Activated naive CD4-positive, alpha-beta T cell (primary cell): ENCODE data around the gene RNF130.
"Not testable (repeated sequence)": the region's sequence is repeated elsewhere in the genome, so short reads cannot be mapped to it uniquely, and the experiment has no call there.

ENCODE experiments used
- DNase-seq, 4 experiments: peaks; one replicate each; lab custom pipeline; 2025; lab: John Stamatoyannopoulos, UW

Gene RNF130

DNA sequence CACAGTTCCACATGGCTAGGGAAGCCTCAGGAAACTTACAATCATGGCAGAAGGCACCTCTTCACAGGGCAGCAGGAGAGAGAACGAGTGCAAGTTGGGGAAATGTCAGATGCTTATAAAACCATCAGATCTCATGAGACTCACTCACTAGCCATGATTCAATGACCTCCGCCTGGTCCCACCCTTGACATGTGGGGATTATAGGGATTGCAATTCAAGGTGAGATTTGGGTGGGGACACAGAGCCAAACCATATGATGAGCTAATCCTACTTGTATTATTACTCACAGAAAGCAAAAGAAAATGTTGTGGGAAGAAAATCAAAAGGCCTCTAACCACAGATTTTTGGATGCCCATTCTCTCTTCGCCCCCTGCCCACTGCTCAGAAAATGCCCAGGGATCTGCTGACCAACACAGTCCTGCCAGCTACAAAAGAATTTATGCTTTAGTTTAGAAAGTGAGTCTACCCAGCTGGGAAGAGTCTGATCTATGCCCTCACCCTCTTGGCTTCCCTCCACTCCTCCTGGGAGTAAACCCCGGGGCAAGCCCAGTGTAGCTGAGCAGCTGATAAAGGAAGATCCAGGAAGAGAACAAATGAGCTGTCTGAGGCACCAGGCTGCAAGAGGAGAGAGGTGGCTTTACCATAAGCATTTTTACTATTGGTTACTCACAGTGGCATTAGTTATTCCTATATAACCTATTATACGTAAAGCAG is 53.1 kb downstream of the RNF130 start:
- DNase-seq: no peak

DNA sequence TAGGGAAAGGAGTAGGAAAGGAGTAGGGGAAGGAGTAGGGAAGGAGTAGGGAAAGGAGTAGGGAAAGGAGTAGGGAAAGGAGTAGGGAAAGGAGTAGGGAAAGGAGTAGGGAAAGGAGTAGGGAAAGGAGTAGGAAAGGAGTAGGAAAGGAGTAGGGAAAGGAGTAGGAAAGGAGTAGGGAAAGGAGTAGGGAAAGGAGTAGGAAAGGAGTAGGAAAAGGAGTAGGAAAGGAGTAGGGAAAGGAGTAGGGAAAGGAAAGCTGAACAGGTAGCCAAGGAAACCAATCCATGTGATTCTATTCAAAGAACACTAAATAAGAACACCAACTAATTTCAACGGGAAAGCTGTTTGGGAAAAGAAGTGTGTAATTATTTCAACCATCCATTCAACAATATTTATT is 56.0 kb downstream of the RNF130 start:
- DNase-seq: not testable (repeated sequence)

DNA sequence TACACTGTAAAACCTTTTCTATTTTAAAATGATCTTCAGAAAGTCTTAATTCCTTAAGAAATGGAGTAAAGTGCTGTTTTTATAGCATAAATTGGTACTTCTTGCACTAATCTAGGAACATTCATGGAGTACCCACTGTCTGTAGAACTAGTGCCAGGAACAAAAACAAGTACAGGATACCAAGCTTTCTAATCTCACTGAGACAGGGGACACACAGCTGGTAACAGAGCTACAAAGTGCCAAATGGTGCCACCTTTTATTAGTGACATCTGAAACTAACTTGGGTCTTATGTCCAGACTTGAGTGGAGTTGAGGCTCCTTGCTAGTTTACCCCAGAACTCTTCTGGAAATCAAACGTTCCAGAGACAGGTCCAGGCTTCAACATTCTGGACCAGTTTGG is 57.9 kb downstream of the RNF130 start:
- DNase-seq: no peak

DNA sequence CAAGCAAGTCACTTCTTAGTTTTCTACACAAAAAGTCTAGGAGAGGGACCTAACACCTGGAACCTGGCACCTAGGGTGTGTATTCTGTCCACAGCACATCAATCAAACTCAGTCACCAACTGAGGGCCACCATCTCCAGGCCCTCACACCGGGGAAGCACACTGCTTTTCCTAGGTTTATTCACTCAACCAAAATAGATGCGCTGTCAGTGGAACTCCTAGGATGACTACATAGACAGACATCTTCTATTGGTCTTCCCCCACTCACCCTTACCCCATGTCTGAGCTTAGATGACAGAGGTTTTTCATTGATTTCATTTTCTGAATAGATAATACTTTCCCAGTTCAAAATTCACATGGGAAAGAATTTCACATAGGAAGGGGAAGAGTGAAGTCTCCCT is 59.2 kb downstream of the RNF130 start:
- DNase-seq: no peak

DNA sequence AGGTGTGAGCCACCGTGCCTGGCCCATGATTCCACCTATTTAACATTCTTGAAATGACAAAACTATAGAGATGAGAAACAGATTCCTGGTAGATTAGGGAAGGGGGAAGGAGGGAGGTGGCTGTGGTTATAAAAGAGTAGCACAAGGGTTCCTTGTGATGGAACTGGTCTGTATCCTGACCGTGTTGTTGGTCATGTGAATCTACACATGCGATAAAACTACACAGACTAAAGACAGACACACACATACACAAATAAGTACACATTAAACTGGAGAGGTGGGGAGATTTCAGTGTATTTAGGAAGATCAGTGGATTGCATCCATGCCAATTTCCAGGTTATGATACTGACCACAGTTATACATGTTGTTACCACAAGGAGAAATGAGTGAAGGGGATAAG is 60.9 kb downstream of the RNF130 start:
- DNase-seq: no peak

DNA sequence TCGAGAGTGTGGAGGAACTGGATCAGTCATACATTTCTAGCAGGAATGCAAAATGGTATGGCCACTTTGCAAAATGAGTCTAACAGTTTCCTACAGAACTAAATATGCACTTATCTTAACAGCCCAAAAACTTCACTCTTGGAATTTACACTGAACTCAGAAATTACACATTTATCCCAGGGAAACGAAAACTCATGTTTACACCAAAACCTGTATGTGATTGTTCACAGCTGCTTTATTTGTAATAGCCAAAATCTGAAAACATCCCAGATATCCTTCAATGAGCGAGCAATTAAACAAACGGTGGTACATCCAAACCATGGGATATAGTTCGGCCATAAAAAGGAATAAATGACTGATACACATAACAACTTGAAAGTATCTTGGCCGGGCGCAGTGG is 62.0 kb downstream of the RNF130 start:
- DNase-seq: no peak

DNA sequence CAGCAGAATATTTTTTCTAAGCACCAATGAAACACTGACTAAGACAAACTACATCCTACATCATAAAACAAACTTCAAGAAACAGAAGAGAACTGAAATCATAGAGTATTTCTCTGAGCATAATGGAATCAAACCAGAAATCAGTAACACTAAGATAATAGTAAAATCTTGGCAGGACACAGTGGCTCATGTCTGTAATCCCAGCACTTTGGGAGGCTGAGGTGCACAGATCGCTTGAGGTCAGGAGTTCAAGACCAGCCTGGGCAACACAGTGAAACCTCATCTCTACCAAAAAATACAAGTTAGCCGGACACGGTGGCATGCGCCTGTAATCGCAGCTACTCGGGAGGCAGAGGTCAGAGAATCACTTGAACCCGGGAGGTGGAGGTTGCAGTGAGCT is 63.1 kb downstream of the RNF130 start:
- DNase-seq: no peak

DNA sequence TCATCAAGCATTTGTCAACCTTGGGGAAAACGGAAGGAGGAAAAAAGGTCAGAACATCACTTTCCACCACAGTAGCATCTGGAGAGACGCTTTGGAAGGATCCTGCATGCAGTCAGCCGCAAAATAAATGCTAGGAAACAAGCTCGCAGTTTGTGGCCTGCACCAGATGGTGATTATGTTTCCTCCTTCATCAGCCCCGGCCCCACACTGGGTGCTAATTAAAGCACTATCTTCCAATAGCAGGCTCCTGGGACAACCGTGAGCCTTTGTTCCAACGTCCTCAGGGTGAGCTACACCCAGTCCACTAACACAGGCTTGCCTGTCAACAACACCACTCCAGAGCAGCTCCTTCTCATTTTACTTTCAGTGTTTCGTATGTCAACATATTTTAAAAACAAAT is 64.0 kb downstream of the RNF130 start:
- no peak for DNase-seq

DNA sequence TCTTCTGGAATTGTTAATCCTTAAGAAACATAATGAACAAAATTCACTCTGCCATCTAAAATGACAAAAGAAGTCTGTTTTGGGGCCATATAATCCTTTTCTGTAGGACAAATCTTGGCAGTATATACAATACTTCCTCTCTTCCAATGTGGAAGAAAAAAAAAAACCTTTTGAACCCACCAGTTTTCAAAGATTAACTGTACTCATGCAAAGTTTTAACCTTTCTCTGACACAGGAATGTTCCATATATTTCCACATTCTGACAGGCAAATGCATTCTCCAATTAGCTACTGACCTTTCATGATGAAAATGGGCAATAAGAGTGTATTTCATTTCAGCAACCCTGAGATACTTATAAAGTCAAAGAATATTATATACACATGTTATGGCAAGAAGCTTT is 65.4 kb downstream of the RNF130 start:
- DNase-seq: no peak

DNA sequence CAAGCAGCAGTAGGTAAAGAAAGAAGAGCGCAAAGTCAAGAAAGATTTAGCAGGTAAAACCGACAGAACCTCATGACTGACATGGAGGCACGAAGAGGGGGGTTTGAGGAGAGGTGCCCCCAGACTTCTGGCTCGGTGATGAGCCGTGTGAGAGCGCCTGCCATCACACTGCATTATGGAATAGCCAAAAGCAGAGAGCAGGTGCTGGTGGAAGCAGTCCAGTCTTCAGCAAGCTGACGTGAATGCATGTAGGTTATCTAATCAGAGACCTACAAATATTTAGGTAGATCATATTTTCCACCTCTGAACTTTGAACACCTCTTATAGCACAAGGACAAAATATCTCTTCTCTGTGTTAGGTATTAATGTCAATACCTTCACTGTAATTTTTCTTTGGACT is 68.4 kb downstream of the RNF130 start:
- no peak for DNase-seq

DNA sequence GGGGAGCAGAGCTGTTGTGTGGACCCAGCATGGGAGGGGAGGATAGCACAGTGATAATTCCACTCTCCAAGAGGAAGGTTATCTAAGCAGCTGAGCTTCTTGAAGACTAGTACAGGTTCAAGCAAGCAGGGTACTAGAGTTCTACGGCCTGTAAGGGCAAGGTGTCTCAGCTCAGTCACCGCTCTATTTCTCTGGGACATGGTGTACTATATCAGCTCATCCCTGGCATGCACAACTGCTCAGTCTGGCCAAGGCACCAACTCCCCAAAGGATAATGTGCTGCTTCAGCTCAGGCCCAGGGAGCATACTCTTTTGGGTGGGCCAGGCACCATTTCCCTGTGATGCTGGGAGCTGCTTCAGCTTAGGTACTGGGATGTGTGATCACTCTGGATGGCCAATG is 69.8 kb downstream of the RNF130 start:
- no peak for DNase-seq

DNA sequence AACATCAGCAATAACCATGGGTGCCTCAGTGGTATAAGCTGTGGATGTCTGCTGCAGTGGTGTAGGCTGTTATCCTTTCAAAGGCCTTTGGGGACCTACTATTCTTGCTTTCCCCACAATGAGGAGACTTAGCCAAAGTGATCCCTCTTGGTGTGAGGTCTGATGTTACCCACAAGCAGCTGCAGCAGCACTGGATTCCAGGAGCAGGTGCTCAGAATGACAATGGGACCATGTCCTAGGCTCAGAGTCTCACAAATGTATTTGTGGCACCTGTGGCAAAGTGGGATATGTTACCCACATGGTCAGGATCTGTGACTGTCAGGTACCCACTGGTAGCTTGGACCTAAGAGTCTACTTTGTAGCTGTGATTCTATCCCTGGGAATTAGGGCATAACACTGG is 70.4 kb downstream of the RNF130 start:
- DNase-seq: no peak

DNA sequence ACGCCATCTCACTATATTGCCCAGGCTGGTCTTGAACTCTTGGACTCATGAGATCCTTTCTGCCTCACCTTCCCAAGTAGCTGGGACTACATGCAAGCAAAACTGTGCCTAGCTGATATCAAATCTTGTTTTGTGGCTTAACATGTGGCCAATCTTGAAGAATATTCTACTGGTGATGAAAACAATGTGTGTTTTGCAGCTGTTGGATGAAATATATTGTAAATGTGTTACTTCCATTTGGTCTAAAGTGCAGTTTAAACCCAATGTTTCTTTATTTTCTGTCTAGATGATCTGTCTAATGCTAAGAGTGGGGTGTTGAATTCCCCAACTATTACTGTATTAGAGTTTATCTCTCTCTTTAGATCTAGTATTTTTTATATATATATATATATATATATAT is 73.1 kb downstream of the RNF130 start:
- DNase-seq: no peak

DNA sequence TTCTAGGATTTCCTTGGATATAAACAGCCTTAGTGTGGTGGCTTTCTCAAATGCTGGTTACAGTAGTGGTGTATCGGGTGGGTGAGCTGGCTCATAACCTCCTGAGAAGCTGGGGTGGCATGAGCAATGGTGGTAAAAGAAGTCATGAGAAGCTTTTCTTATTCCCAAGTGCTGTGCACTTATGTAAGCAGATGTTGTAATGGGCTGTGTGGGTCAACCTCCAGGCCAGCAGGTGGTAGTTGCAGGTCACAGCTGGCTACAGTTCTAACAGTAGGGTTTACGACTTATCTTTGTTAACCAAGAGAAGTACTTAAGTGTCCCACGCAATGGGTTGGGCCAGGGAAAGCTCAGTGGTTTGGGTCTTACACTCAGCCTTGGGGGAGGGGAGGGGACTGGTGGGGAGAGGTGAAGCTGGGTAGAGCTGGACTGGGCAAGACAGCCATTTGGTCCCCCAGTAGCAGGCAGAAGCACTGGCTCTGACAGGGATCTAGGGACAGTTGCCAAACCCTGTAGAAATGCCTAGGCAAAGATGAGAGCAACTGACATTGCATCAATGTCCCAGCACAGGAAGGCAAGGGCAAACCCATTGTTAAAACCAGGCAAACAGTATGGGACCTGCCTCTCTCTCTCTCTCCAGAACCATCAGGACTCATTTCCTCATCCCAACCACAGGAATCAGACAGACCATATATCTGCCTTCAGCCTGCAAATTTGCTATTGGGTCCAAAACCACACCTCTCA is 76.8 kb downstream of the RNF130 start:
- no peak for DNase-seq

DNA sequence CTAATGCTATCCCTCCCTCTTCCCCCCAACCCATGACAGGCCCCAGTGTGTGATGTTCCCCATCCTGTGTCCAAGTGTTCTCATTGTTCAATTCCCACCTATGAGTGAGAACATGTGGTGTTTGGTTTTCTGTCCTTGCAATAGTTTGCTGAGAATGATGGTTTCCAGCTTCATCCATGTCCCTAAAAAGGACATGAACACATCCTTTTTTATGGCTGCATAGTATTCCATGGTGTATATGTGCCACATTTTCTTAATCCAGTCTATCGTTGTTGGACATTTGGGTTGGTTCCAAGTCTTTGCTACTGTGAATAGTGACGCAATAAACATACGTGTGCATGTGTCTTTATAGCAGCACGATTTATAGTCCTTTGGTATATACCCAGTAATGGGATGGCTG is 78.7 kb downstream of the RNF130 start:
- DNase-seq: not testable (repeated sequence)

DNA sequence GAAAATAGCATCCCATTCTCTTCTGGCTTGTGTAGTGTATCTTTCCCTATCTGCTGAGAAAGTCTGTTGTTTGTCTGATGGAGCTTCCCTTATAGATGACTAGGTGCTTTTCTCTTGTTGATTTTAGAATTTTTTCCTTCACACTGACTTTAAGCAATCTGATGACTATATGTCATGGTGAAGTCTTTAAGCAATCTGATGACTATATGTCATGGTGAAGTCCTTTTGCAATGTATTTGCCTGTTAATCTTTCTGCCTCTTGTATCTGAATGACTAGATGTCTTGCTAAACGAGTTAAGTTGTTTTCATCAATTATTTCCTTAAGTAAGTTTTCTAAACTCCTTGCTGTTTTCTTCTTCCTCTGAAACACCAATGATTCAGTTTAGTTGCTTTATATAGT is 80.5 kb downstream of the RNF130 start:
- no peak for DNase-seq

DNA sequence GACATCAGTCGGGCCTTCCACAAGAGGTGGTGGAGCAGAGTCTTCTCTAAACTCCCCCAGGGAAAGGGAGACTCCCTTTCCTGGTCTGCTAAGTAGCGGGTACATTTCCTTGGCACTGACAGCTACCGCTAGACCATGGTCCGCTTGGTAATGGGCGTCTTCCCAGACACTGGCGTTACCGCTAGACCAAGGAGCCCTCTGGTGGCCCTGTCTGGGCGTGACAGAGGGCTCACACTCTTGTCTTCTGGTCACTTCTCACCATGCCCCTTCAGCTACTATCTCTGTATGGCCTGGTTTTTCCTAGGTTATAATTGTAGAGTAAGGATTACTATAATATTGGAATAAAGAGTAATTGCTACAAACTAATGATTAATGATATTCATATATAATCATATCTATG is 81.0 kb downstream of the RNF130 start:
- DNase-seq: not testable (repeated sequence)

DNA sequence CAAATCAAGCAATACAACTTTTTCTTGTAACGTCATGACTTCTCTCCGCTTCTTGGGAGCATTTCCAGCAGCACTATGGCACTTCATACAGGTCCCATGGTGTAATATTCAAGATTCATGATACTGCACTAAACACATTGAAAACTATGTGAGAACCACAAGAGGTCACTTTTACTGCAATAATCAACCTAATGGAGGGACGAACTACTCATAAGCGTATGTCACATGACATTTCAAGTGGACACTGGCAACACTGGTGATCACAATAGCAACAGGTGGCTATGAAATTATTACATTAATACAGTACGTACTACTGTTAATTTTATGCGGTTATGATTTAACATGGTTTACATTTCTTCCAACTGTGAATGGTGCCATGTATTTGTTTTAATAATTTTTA is 85.2 kb downstream of the RNF130 start:
- no peak for DNase-seq

DNA sequence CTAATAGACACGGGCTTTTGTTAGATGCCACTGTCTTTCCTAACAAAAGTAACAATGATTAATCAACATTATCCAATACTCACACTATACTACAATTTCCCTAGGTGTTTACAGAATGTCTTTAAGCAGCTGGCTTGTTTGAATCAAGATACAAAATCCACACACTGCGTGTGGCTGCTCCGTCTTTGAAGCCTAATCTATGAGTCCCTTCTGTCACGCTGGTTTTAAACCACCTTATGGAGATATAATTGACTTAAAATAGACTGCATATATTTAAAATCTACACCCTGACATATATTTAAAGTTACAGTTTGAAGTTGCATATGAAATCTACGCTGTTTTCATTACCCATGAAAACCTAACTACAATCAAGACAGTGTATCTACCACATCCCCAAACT is 89.9 kb downstream of the RNF130 start:
- DNase-seq: no peak

DNA sequence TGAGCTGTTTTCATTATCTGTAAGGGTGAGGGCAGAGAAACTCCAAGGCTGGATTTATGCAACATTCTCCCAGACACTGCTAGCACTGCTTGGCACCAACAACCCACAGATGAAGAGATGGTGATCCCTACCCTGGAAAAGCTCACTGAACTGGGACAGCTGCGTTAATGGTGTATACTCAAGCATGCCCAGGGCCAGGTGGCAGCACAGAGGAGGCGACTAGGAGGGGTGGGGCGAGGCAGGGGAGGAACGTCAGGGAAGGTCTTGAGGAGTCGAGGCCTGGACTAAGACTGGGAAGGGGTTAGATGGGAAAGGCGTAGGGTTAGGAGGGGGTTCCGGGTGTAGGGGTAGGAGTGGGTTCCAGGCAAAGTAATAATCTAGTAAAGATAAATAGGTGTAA is 90.8 kb downstream of the RNF130 start:
- DNase-seq: no peak

DNA sequence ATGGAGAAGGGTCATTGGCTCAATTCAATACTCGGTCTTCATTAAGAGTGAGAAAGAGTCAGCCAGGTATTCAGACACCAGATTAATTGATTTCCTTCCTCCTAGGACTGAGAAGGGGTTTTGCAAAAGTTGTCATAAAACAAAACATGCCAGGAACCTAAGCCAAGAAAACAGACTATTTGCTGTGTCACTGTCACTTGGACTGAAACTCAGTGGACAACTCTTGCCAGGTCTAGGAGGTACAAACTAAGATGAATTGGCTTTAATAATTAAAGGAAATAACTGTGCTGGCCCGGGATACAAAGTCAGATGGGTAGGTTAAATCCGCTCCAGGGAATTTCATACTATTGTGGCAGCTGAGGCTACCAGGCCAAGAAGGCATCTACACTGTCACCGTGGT is 92.8 kb downstream of the RNF130 start:
- DNase-seq: no peak

DNA sequence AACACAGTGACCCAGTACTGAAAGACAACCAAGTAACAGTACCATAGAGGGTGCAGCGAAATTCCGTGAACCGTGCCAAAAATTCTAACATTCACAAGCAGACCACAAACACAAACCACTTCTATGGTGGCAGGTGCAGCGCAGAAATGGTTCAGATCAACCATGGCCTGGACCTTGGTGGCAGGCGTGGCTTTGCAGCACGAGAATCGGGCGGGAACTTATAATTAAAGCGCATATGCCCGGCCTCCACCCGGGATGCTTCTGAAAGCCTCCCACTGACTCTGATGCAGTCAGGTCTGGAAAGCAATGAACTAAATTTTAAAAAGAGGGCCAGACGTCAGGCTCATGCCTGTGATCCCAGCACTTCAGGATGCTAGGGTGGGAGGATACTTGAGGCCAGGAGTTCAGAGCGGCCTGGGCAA is 95.8 kb downstream of the RNF130 start:
- no peak for DNase-seq

DNA sequence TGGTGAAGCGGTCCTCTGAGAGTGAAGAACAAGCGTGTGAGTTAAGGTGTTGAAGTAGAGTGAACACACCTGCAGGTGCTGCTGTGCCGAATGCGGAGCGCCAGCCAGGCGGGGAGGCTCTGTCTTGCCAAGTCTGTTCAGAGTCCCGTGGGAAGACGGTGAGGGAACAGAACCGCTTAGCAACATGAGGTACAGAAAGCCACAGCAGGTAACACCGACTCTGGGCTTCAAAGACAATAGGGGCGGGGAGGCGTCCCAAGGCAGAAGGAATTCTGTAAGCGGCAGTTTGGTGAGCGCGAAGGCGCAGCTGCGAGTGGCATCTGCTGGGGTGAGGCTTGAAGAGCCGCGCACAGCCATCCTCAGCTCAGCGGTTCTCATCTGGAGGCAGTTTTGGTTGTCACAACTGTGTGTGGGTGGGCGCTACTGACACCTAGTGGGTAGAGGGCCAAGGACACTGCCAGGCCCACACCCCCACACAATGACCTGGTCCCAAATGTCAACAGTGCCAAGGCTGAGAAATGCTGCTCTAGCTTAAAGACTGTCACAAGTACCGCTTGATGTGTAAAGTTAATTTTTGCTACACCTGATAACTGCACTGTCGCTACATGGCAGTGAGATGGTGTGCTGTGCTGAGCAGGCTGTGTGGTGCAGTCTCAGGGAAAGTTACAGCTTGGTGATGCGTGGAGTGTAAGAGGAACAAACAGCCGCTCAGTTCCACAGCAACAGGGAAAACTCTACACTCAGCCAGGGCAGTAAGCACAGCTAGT is 96.4 kb downstream of the RNF130 start:
- DNase-seq: peak in 1 of 4 experiments; percentile 15
